Kidney glomerular epithelial cell (primary cell): Measurements from ENCODE around the gene DNMT3A.

Experiments used
- DNase-seq: peaks from one replicate; lab custom pipeline; 2025; lab: John Stamatoyannopoulos, UW

Gene DNMT3A

GRCh38 chr2:25324905-25325592 is 16.7 kb downstream of the DNMT3A start:
- DNase-seq: no peak

- DNase-seq: no peak
These were observed 17.5 kb downstream of the DNMT3A start for GRCh38 chr2:25324251-25324650.

GRCh38 chr2:25323610-25324189 is 18.0 kb downstream of the DNMT3A start:
- DNase-seq: no peak

- no peak for DNase-seq
These were observed 18.6 kb downstream of the DNMT3A start for GRCh38 chr2:25323042-25323514.

GRCh38 chr2:25322312-25322711 is 19.4 kb downstream of the DNMT3A start:
- DNase-seq: no peak

- no peak for DNase-seq
These were observed 21.6 kb downstream of the DNMT3A start for GRCh38 chr2:25320077-25320476.

GRCh38 chr2:25316101-25316500 is 25.6 kb downstream of the DNMT3A start:
- DNase-seq: no peak

- DNase-seq: no peak
These were observed 26.4 kb downstream of the DNMT3A start for GRCh38 chr2:25315316-25315680.

- no peak for DNase-seq
These were observed 27.0 kb downstream of the DNMT3A start for GRCh38 chr2:25314514-25315315.

- no peak for DNase-seq
These were observed 27.8 kb downstream of the DNMT3A start for GRCh38 chr2:25313711-25314513.

- no peak for DNase-seq
These were observed 28.6 kb downstream of the DNMT3A start for GRCh38 chr2:25312958-25313710.

GRCh38 chr2:25311865-25312575 is 29.7 kb downstream of the DNMT3A start:
- no peak for DNase-seq

GRCh38 chr2:25310965-25311864 is 30.5 kb downstream of the DNMT3A start:
- no peak for DNase-seq

GRCh38 chr2:25310709-25310964 is 31.1 kb downstream of the DNMT3A start:
- DNase-seq: no peak

- no peak for DNase-seq
These were observed 32.3 kb downstream of the DNMT3A start for GRCh38 chr2:25309402-25309801.

- no peak for DNase-seq
These were observed 33.1 kb downstream of the DNMT3A start for GRCh38 chr2:25308599-25308998.

- DNase-seq: no peak
These were observed 33.7 kb downstream of the DNMT3A start for GRCh38 chr2:25307949-25308557.

GRCh38 chr2:25306777-25307368 is 34.9 kb downstream of the DNMT3A start:
- DNase-seq: no peak

- no peak for DNase-seq
These were observed 36.0 kb downstream of the DNMT3A start for GRCh38 chr2:25305775-25306174.
